GM12878 (cell line): ENCODE results near the gene GSE1. TPM values are rescaled to one million over a fixed set of nuclear protein-coding genes. Genes with fewer than 3 reads are reported as not detected.

ENCODE experiments used
- ATAC-seq: fragments of 200-7000 bp; cut with Tn5 transposase; 3 replicates; pipeline ENCODE4 v1.9.1; 2020; ENCODE audit warnings: mild to moderate bottlenecking, moderate library complexity
- BruUV-seq: library from RNA; stranded (reverse); fragments of 400-500 nt; replicated peaks from 2 replicates; lab custom pipeline; 2021; lab: Mats Ljungman, UMichigan
- CTCF ChIA-PET: fragments of 300-600 bp; sonication (Branson Sonifier 250); formaldehyde crosslinking; extraction: SDS; loops from one replicate; lab custom pipeline; 2021; ENCODE audit warnings: inconsistent platforms; lab: Yijun Ruan, JAX
- POLR2A ChIA-PET: fragments of 350-600 bp; formaldehyde crosslinking; extraction: SDS; loops from one replicate; lab custom pipeline; 2021; ENCODE audit warnings: inconsistent platforms; lab: Charles Lee
- RAD21 ChIA-PET: fragments of 300-600 bp; sonication (Branson Sonifier 250); formaldehyde crosslinking; loops from one replicate; lab custom pipeline; 2023; ENCODE audit warnings: antibody characterized with exemption; ENCODE audit not compliant: unreplicated experiment; lab: Charles Lee
- SMC1A ChIA-PET: fragments of 300-600 bp; sonication (Branson Sonifier 250); formaldehyde crosslinking; loops from one replicate; lab custom pipeline; 2023; ENCODE audit not compliant: unreplicated experiment, uncharacterized antibody; lab: Charles Lee
- DNase-seq: peaks from one replicate; pipeline ENCODE4 v3.0.0-alpha.2; 2011; ENCODE audit warnings: low read depth, low spot score
- FAIRE-seq: peaks from 3 replicates; lab custom pipeline; 2011; peaks lifted over from hg19 to GRCh38; lab: Jason Lieb, UNC
- H2AFZ ChIP-seq: 2 replicates; pipeline ENCODE4 v1.6.0; 2011; ENCODE audit warnings: low read depth, low read length, control low read depth; ENCODE audit not compliant: control insufficient read depth
- H3K27ac ChIP-seq: 2 replicates; pipeline ENCODE4 v1.5.1; 2011; ENCODE audit warnings: control low read depth; ENCODE audit not compliant: control insufficient read depth, insufficient read depth
- H3K27me3 ChIP-seq, 2 experiments: replicated peaks in 1 of 2; 2 replicates each; pipeline versions ENCODE4 v1.6.0 to v1.6.1; 2011; ENCODE audit warnings: low read length in 1 of 2; ENCODE audit not compliant: control insufficient read depth in 2 of 2, insufficient read depth in 2 of 2
- H3K36me3 ChIP-seq, 2 experiments: 2 replicates each; pipeline ENCODE4 v1.5.1; 2011; ENCODE audit warnings: low read length in 1 of 2; ENCODE audit not compliant: control insufficient read depth in 2 of 2, insufficient read depth in 2 of 2
- H3K4me1 ChIP-seq: 2 replicates; pipeline ENCODE4 v1.6.1; 2011; ENCODE audit warnings: mild to moderate bottlenecking, low read length, moderate library complexity, mixed read lengths; ENCODE audit not compliant: control insufficient read depth, insufficient read depth
- H3K4me2 ChIP-seq: 2 replicates; pipeline ENCODE4 v1.6.0; 2011; ENCODE audit warnings: control low read depth; ENCODE audit not compliant: control insufficient read depth, insufficient read depth
- H3K4me3 ChIP-seq: fragments of 200-600 bp; sonication (generic); 2 replicates; pipeline ENCODE4 v1.5.1; 2016
- H3K79me2 ChIP-seq: 2 replicates; pipeline ENCODE4 v1.6.0; 2011; ENCODE audit warnings: low read length; ENCODE audit not compliant: control insufficient read depth, insufficient read depth
- H3K9ac ChIP-seq: 2 replicates; pipeline ENCODE4 v1.8.0; 2011; ENCODE audit warnings: low read length, control low read depth, mixed read lengths; ENCODE audit not compliant: control insufficient read depth, insufficient read depth
- H3K9me3 ChIP-seq: replicated peaks from 3 replicates; pipeline ENCODE4 v1.5.1; 2011; ENCODE audit warnings: mild to moderate bottlenecking, low read length; ENCODE audit not compliant: control insufficient read depth, insufficient read depth
- H4K20me1 ChIP-seq: 2 replicates; pipeline ENCODE4 v1.6.0; 2011; ENCODE audit not compliant: control insufficient read depth, insufficient read depth
- BCL3 ChIP-seq: IDR thresholded peaks from 2 replicates; pipeline ENCODE4 v1.6.1; 2011; ENCODE audit warnings: borderline replicate concordance, low read depth, mild to moderate bottlenecking, moderate library complexity, low read length; ENCODE audit not compliant: insufficient read depth, poor library complexity, severe bottlenecking
- CEBPZ ChIP-seq: fragments of 150-350 bp; IDR thresholded peaks from 2 replicates; pipeline ENCODE4 v1.6.1; 2016; ENCODE audit warnings: low read depth, low read length
- JUND ChIP-seq: IDR thresholded peaks from 2 replicates; pipeline ENCODE4 v1.6.1; 2012; ENCODE audit warnings: low read depth, mild to moderate bottlenecking, low read length, improper control_type of control experiment, moderate library complexity
- MYB ChIP-seq: fragments of 150-350 bp; IDR thresholded peaks from 2 replicates; pipeline ENCODE4 v1.6.1; 2014; ENCODE audit warnings: mild to moderate bottlenecking, low read depth, low read length, borderline replicate concordance
- ZNF24 ChIP-seq: fragments of 450-650 bp; IDR thresholded peaks from 2 replicates; pipeline ENCODE4 v1.6.1; 2017; ENCODE audit warnings: antibody characterized with exemption, mild to moderate bottlenecking
- WGBS: methylation state at CpG from one replicate; pipeline ENCODE4 v1.1.6; 2016; ENCODE audit warnings: low lambda C conversion rate; ENCODE audit not compliant: insufficient replicate concordance, insufficient coverage; ENCODE audit errors: missing lambda C conversion rate; 5-methylcytosine and 5-hydroxymethylcytosine counted together
- in situ Hi-C: fragments of 300-500 bp; cut with MboI; formaldehyde crosslinking; loops from 9 replicates; pipeline ENCODE4 v1.14.3; 2018; ENCODE audit warnings: mixed read lengths
- intact Hi-C: fragments of 100-400 bp; cut with micrococcal nuclease; formaldehyde crosslinking; loops from one replicate; pipeline ENCODE4 v1.14.2; 2022; ENCODE audit not compliant: unreplicated experiment
- polyA plus RNA-seq, 11 experiments: library from polyadenylated mRNA; depleted of rRNA in 4 of 11; unstranded in 6 of 11; stranded (reverse) in 5 of 11; fragments of >200 nt; fragmentation: Nextera tagmentation in 4 of 11; fragmentation: Illumina TruSeq in 1 of 11; extraction: Ambion mirVana in 4 of 11; extraction: Trizol in 1 of 11; gene quantifications; 1 replicate in 1 of 11; 2 replicates in 10 of 11; pipeline versions ENCODE4 v1.2.1 to v1.2.3, GENCODE V29; 2011 to 2016; ENCODE audit warnings: inconsistent platforms in 2 of 11, missing spikeins in 2 of 11, low read depth in 1 of 11
- total RNA-seq, 4 experiments: library from RNA; depleted of rRNA in 3 of 4; stranded (reverse); fragments of >200 nt in 3 of 4; fragmentation: Illumina TruSeq in 1 of 4; extraction: Trizol in 1 of 4; gene quantifications; 2 replicates each; pipeline versions ENCODE4 v1.2.1 to v1.2.3, GENCODE V29; 2013 to 2021
- TF ChIP-seq, protein P1 (sequence below): IDR thresholded peaks from 2 replicates; pipeline ENCODE4 v1.6.1; 2011; ENCODE audit warnings: low read depth, mild to moderate bottlenecking, low read length, moderate library complexity, borderline replicate concordance; ENCODE audit errors: extremely low read depth
- TF ChIP-seq, protein P2 (sequence below): fragments of 450-650 bp; formaldehyde crosslinking; IDR thresholded peaks from 2 replicates; pipeline ENCODE4 v1.5.0; 2022; ENCODE audit warnings: mild to moderate bottlenecking, missing genetic modification characterization
- TF ChIP-seq, protein P3 (sequence below): fragments of 450-650 bp; IDR thresholded peaks from 2 replicates; pipeline ENCODE4 v1.6.1; 2017; ENCODE audit warnings: mild to moderate bottlenecking, moderate library complexity

The GSE1 gene
- total and polyA plus RNA-seq, 10 of the 15 experiments (the other 5 are each of a cell fraction or from before 2014, with no cell fraction given), result 4.6 to 58.7 (median 18.2) TPM

- SMC1A ChIA-PET, result no interaction called here
- Histone ChIP-seq H3K9me3 (no peaks in the 10 kb centered on the region), H3K27ac (no peak overlapping the region), H3K9ac (no peak overlapping the region), H3K27me3 (no peaks in the 10 kb centered on the region), H4K20me1 (peaks cover 16% of the 10 kb centered on the region), H3K4me3 (no peak overlapping the region), H3K4me2 (no peak overlapping the region), H3K79me2 (peaks cover 58% of the 10 kb centered on the region), H3K36me3 (peaks cover 5 to 27% of the 10 kb centered on the region in 2 experiments; a peak in 3 of 4 replicates), H2AFZ (no peak overlapping the region), H3K4me1 (peaks cover 11% of the 10 kb centered on the region)
- in situ Hi-C loops, result loop anchor here (25.0 kb wide), 1 partner anchor 185 kb away; no protein-coding TSS in a partner anchor
- CTCF ChIA-PET, result no interaction called here
- DNase-seq (no peak), FAIRE-seq (no peak), ATAC-seq (no peak)
- POLR2A ChIA-PET, result interaction anchor here (0.6 kb wide), 1 partner anchor 369 kb away, joined by 6 read pairs; no protein-coding TSS in a partner anchor
- no TSS peak for BruUV-seq
- RAD21 ChIA-PET, result no interaction called here
- intact Hi-C loops, result no loop called here
- WGBS, result 82% methylated on average over 12 of the region's 13 CpGs
- TF ChIP-seq, protein P1, sequence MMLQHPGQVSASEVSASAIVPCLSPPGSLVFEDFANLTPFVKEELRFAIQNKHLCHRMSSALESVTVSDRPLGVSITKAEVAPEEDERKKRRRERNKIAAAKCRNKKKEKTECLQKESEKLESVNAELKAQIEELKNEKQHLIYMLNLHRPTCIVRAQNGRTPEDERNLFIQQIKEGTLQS, result no peak
- TF ChIP-seq, protein P2, sequence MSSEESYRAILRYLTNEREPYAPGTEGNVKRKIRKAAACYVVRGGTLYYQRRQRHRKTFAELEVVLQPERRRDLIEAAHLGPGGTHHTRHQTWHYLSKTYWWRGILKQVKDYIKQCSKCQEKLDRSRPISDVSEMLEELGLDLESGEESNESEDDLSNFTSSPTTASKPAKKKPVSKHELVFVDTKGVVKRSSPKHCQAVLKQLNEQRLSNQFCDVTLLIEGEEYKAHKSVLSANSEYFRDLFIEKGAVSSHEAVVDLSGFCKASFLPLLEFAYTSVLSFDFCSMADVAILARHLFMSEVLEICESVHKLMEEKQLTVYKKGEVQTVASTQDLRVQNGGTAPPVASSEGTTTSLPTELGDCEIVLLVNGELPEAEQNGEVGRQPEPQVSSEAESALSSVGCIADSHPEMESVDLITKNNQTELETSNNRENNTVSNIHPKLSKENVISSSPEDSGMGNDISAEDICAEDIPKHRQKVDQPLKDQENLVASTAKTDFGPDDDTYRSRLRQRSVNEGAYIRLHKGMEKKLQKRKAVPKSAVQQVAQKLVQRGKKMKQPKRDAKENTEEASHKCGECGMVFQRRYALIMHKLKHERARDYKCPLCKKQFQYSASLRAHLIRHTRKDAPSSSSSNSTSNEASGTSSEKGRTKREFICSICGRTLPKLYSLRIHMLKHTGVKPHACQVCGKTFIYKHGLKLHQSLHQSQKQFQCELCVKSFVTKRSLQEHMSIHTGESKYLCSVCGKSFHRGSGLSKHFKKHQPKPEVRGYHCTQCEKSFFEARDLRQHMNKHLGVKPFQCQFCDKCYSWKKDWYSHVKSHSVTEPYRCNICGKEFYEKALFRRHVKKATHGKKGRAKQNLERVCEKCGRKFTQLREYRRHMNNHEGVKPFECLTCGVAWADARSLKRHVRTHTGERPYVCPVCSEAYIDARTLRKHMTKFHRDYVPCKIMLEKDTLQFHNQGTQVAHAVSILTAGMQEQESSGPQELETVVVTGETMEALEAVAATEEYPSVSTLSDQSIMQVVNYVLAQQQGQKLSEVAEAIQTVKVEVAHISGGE (CRISPR knock-in tag), result no peak
- TF ChIP-seq CEBPZ (no peak), BCL3 (no peak), MYB (no peak), JUND (no peak), ZNF24 (no peak)
- TF ChIP-seq, protein P3, sequence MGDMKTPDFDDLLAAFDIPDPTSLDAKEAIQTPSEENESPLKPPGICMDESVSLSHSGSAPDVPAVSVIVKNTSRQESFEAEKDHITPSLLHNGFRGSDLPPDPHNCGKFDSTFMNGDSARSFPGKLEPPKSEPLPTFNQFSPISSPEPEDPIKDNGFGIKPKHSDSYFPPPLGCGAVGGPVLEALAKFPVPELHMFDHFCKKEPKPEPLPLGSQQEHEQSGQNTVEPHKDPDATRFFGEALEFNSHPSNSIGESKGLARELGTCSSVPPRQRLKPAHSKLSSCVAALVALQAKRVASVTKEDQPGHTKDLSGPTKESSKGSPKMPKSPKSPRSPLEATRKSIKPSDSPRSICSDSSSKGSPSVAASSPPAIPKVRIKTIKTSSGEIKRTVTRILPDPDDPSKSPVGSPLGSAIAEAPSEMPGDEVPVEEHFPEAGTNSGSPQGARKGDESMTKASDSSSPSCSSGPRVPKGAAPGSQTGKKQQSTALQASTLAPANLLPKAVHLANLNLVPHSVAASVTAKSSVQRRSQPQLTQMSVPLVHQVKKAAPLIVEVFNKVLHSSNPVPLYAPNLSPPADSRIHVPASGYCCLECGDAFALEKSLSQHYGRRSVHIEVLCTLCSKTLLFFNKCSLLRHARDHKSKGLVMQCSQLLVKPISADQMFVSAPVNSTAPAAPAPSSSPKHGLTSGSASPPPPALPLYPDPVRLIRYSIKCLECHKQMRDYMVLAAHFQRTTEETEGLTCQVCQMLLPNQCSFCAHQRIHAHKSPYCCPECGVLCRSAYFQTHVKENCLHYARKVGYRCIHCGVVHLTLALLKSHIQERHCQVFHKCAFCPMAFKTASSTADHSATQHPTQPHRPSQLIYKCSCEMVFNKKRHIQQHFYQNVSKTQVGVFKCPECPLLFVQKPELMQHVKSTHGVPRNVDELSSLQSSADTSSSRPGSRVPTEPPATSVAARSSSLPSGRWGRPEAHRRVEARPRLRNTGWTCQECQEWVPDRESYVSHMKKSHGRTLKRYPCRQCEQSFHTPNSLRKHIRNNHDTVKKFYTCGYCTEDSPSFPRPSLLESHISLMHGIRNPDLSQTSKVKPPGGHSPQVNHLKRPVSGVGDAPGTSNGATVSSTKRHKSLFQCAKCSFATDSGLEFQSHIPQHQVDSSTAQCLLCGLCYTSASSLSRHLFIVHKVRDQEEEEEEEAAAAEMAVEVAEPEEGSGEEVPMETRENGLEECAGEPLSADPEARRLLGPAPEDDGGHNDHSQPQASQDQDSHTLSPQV, result no peak
These were observed 8.7 kb downstream of the GSE1 start for GRCh38 chr16:85621698-85622428.
